Stimulated activated naive CD8-positive, alpha-beta T cell treated with anti-CD3 and anti-CD28 coated beads, Interleukin-15, amount 100 ng/mL, for 72 hours (primary cell): ENCODE results near the gene IKBIP.
"Not testable (repeated sequence)": the region's sequence is repeated elsewhere in the genome, so short reads cannot be mapped to it uniquely, and the experiment has no call there.

ENCODE experiments used
- ATAC-seq: fragments of 150-1000 bp; cut with Tn5 transposase; 2 replicates; pipeline ENCODE4 v1.10.0; 2021; ENCODE audit warnings: mild to moderate bottlenecking, moderate library complexity
- DNase-seq, 2 donors: peaks; one replicate each; pipeline ENCODE4 v3.0.0; 2021 to 2022
- H3K27ac Mint-ChIP-seq, 2 donors: one replicate each; pipeline ENCODE4 v1.8.0; 2022; ENCODE audit warnings: mild to moderate bottlenecking in 2 of 2, mixed read lengths in 2 of 2, moderate library complexity in 2 of 2
- H3K27me3 Mint-ChIP-seq: one replicate; pipeline ENCODE4 v1.8.0; 2022; ENCODE audit warnings: mixed read lengths
- H3K4me1 Mint-ChIP-seq: one replicate; pipeline ENCODE4 v1.8.0; 2022; ENCODE audit warnings: mild to moderate bottlenecking, mixed read lengths
- H3K4me3 Mint-ChIP-seq, 2 donors: one replicate each; pipeline ENCODE4 v1.8.0; 2022; ENCODE audit warnings: mild to moderate bottlenecking in 2 of 2, mixed read lengths in 2 of 2, moderate library complexity in 1 of 2
- H3K9me3 Mint-ChIP-seq, 2 donors: one replicate each; pipeline ENCODE4 v1.8.0; 2022; ENCODE audit warnings: mixed read lengths in 2 of 2

The IKBIP gene

DNA sequence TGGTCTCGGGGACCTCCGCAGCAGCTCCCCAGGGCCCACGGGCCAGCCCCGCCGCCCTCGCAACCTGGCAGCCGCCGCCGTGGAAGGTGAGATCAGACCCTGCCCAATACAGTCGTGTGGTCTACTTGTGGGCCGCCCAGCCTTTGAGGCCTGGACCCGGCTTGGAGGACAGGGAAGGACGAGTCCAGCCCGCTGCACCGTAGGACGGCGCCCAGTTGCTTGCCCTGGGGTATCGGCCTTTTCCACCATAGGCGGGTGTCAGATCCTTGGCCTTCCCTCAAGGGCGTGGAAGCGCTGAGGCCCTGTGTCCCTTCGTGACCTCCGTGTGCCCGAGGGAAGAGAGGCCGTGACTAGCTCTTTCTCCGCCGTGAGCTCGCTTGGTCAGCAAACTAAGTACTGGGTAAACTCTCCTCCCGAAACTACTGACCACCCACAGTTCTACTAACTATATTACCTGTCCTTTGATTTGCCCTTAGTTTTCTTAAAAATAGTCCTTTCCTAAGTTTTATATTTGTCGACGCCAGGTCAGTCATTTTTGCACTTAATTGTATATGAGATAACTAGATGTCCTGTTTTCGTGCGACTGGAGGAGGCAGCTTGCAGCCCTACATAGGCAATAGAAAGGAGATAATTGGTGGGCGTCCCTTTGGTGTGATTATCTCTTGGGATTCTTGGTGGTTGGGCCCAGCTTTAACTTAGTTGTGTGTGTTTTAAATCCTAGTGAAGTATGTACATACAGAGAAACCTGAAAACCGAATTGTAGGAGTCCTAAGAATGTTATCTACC is 50.3 kb downstream of the IKBIP start:
- Mint-ChIP-seq H3K27ac (peak overlapping the region; percentile 98 to 100), H3K4me1 (peaks cover 22% of the 10 kb centered on the region), H3K9me3 (no peaks in the 10 kb centered on the region), H3K27me3 (no peaks in the 10 kb centered on the region), H3K4me3 (peak overlapping the region; percentile 94 to 95)
- ATAC-seq (peak; percentile 24), DNase-seq (no peak)

DNA sequence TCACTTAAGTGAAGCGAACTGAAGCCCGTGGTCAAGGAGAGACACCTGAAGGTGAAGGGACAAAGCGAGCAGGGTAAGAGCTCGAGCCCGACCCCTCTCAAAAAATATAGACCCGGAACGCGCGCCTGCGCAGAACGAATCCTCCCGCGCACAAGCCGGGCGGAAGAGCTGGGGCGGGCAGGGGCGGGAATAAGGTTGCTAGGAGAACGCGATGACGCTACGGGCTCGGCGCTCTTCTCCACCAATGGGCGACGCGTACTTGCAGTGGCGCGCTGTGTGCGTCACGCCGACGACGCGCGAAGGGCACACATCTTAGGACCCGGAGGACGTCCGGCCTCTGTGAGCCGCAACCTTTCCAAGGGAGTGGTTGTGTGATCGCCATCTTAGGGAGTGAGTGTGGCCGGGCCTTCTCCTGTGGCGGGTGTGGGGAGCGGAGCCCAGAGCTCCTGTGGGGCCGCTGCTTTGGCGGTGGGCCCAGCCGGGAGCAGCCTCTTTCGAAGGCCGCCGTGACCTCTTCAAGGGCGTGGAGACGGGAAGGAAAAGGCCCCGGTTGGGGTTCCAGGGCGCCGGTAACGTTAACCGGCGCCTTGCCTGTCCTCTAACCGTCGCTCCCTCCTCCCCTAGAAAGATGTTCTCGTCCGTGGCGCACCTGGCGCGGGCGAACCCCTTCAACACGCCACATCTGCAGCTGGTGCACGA is 51.1 kb downstream of the IKBIP start, which contains the start of gene SLC25A3:
Gene SLC25A3 (plus strand): TSS at position 336 of the 699 bp plus-strand sequence. CDS start 293 bp downstream, at position 629.
- peaks cover 22% of the 10 kb centered on the region for H3K4me1 Mint-ChIP-seq
- H3K27me3 Mint-ChIP-seq, result no peaks in the 10 kb centered on the region
- H3K9me3 Mint-ChIP-seq, result no peaks in the 10 kb centered on the region

DNA sequence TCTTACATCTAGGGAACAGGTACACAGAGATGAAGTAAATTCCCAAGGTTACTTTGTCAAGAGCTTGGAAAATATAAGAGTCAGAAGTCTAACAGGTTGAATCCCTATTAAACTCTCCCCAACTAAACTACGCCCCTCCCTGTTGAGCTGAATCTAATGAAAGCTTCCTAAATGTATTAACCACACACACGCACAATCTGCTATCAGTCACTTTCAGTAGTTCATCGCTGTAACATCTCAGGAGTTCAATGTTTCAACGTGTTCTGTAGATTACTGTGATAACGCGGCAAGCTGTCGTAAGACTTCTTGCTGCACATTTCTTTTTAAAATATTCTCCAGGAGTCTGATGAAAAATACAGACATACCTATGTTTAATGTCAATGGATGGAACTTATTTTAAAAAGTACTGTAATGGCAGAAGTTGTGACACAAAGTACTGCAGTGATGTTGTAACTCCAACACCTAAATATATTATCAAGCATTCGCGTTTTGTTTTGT is 51.7 kb downstream of the IKBIP start:
- peak overlapping the region; percentile 98 to 100 for H3K27ac Mint-ChIP-seq
- H3K4me1 Mint-ChIP-seq, result peaks cover 22% of the 10 kb centered on the region
- DNase-seq, result no peak
- peak; percentile 6 for ATAC-seq
- H3K9me3 Mint-ChIP-seq, result no peaks in the 10 kb centered on the region
- H3K27me3 Mint-ChIP-seq, result no peaks in the 10 kb centered on the region
- peak overlapping the region; percentile 94 to 95 for H3K4me3 Mint-ChIP-seq

More for the DNA sequence above, 51.1 kb downstream of the IKBIP start, which contains the start of gene SLC25A3:
- H3K27ac Mint-ChIP-seq, result peak within 1 kb of the TSS; percentile 98 to 100
- ATAC-seq (peak; percentile 98), DNase-seq (peak; percentile 89 to 95)
- H3K4me3 Mint-ChIP-seq, result peak within 1 kb of the TSS; percentile 94 to 95

DNA sequence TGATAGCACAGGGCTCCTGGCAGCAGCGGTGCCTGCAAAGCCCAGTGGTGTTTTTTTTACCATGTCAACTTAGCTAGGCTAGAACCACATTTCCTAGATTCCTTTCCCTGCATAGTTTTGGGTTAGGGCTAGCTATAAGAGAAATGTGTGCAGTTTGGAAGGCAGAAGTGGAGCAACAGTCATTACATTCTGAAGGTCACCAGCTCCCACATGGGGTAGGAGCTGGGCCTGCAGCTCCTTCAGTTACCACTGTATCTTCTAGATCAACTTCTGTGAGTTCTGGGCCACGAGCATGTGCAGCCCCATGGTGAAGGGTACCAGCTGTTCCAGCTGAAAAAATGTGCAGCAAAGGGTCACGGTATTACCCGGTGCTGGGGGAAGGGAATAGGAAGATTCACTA is 53.4 kb downstream of the IKBIP start:
- ATAC-seq (no peak), DNase-seq (no peak)
- Mint-ChIP-seq H3K27ac (no peak overlapping the region), H3K9me3 (no peaks in the 10 kb centered on the region), H3K4me1 (peaks cover 15% of the 10 kb centered on the region), H3K4me3 (no peak overlapping the region), H3K27me3 (no peaks in the 10 kb centered on the region)

DNA sequence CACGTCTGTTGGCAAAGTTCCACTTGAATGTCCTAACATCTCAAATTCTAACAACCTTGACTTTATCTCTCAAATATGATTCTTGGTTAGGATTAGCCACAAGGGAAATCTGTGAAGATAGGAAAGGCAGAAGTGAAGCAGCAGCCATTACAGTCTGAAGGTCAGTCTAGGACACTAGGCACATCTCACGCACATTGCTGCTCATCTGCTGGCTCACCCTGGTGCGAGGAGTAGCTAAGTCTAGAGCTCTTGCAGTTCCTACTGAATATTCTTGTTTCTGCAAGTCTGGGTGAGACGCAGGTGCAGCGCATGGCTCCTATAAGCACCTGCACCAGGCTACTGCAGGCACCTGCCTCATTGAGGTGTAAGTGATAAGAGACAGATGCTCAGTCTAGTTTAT is 57.5 kb downstream of the IKBIP start:
- no peak for DNase-seq
- H3K27ac Mint-ChIP-seq, result no peak overlapping the region
- no peaks in the 10 kb centered on the region for H3K27me3 Mint-ChIP-seq
- H3K4me3 Mint-ChIP-seq, result no peak overlapping the region
- no peaks in the 10 kb centered on the region for H3K9me3 Mint-ChIP-seq
- H3K4me1 Mint-ChIP-seq, result no peaks in the 10 kb centered on the region
- no peak for ATAC-seq

DNA sequence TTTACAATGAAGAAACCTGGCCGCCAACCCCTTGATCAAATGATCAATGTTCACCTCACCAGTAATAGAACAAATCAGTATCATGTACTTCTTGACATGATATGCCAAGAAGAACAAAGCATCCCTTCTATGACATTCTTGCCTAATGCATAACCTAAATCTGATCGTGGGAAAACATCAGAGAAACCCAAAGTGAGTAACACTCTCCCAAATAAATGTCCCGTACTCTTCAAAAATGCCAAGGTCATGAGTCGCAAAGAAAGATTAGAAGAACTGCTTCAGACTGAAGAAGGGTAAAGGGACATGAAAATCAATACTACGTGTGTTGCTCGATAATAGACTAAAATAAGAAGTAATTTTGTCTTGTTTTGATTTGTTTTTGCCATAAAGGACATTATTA is 62.5 kb downstream of the IKBIP start:
- H3K4me1 Mint-ChIP-seq, result no peaks in the 10 kb centered on the region
- no peaks in the 10 kb centered on the region for H3K27me3 Mint-ChIP-seq
- ATAC-seq (no peak), DNase-seq (no peak)
- H3K27ac Mint-ChIP-seq, result no peak overlapping the region
- H3K9me3 Mint-ChIP-seq, result no peaks in the 10 kb centered on the region
- H3K4me3 Mint-ChIP-seq, result no peak overlapping the region

DNA sequence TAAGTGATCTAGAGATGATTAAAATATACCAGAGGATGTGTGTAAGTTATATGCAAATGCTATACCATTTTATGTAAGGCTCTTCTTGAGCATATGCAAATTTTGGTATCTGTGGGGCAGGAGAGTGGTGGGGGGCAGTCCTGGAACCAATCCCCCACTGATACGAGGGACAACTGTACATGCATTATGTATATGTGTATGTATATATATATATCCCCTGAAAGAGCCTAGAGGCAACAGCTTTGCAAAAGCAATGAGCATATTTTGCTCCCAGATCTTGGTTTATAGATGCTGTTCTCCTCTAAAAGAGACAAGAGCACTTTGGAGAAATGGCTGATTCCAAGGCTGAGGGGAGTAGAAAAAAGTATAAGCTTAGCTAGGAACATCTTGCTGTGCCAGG is 63.5 kb downstream of the IKBIP start:
- Mint-ChIP-seq H3K27ac (no peak overlapping the region), H3K4me1 (no peaks in the 10 kb centered on the region), H3K9me3 (no peaks in the 10 kb centered on the region), H3K27me3 (no peaks in the 10 kb centered on the region), H3K4me3 (no peak overlapping the region)
- DNase-seq (no peak), ATAC-seq (no peak)

DNA sequence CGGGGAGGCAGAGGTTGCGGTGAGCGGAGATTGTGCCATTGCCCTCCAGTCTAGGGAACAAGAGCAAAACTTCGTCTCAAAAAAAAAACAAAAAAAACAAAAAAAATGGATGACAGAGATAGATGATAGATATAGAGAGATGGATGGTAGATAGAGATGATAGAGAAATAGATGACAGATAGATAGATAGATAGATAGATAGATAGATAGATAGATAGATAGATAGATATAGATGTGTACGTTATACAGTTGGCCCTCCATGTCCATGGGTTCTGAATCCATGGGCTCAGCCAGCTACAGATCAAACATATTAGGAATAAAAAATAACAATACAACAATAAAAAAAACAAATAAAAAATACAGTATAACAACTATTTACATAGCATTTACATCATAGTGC is 63.9 kb downstream of the IKBIP start:
- no peak for DNase-seq
- Mint-ChIP-seq H3K9me3 (no peaks in the 10 kb centered on the region), H3K27ac (no peak overlapping the region), H3K27me3 (no peaks in the 10 kb centered on the region), H3K4me1 (no peaks in the 10 kb centered on the region), H3K4me3 (no peak overlapping the region)
- ATAC-seq, result no peak

DNA sequence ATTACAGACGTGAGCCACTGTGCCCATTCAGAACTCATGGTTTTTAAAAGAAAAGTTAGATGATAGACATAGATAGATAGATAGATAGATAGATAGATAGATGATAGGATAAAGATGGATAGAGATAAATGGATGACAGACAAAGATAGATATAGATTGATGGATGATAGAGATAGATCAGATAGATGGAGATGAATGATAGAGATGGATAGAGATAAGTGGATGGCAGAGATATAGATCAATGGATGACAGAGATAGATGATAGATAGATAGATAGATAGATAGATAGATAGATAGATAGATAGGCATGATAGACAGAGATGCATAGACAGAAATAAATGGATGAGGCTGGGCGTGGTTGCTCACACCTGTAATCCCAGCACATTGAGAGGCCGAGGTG is 64.8 kb downstream of the IKBIP start:
- Mint-ChIP-seq H3K4me1 (no peaks in the 10 kb centered on the region), H3K9me3 (no peaks in the 10 kb centered on the region), H3K4me3 (no peak overlapping the region), H3K27me3 (no peaks in the 10 kb centered on the region), H3K27ac (no peak overlapping the region)
- no peak for ATAC-seq
- no peak for DNase-seq

DNA sequence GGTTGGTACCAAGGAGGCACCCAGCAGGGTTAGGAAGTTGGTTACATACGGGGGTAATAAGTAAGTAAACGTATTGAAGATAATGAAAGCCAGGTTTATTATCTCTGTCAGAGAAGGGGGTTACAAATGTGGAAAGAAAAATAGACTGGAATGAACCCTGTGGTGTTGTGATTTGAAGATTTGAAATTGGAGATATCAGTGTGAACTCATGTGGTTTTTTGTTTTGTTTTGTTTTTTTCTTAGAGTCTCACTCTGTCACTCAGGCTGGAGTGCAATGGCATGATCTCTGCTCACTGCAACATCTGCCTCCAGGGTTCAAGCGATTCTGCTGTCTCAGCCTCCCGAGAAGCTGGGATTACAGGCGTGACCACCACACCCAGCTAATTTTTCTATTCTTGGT is 65.2 kb downstream of the IKBIP start:
- no peak for ATAC-seq
- Mint-ChIP-seq H3K27me3 (no peaks in the 10 kb centered on the region), H3K9me3 (no peaks in the 10 kb centered on the region), H3K4me1 (no peaks in the 10 kb centered on the region), H3K4me3 (no peak overlapping the region), H3K27ac (no peak overlapping the region)
- no peak for DNase-seq

DNA sequence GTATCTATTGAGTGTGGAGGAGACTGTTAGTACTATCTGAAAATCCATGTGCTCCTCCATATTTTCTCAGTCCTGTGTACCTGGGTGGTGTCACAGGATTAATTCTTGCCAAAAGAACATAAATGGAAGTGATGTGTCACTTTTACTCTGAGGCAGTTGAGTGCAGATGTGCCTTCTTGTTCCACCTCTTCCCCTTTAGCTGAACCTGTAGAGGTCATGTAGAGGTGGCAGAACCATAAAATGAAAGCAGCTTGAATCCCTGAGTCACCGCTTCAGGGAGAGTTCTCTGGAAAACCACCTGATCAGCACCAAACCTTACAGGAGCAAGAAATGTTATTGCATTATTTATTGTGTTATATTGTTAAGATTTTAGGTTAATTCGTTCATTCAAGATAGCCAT is 65.8 kb downstream of the IKBIP start:
- Mint-ChIP-seq H3K4me3 (no peak overlapping the region), H3K4me1 (no peaks in the 10 kb centered on the region), H3K27ac (no peak overlapping the region), H3K27me3 (no peaks in the 10 kb centered on the region), H3K9me3 (no peaks in the 10 kb centered on the region)
- ATAC-seq (no peak), DNase-seq (no peak)

DNA sequence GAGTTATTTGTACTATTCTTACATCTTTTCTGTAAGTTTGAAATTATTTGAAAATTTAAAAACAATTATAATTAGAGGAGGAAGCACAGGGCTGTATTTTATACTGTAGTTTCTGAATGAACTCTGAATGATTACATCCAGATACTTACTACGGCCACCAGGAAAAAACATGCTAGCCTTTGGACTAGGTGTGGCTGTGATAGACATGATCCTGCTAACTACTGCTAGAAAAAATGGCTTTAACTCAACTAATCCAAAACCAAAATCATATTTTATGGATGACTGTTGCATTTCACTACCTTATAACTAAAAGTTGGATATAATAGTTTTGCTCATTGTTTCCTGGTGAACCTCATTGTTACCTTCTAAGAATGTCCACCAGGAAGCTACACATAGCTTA is 66.2 kb downstream of the IKBIP start:
- H3K4me1 Mint-ChIP-seq, result no peaks in the 10 kb centered on the region
- no peaks in the 10 kb centered on the region for H3K27me3 Mint-ChIP-seq
- no peaks in the 10 kb centered on the region for H3K9me3 Mint-ChIP-seq
- no peak for ATAC-seq
- no peak overlapping the region for H3K27ac Mint-ChIP-seq
- no peak for DNase-seq
- H3K4me3 Mint-ChIP-seq, result no peak overlapping the region

DNA sequence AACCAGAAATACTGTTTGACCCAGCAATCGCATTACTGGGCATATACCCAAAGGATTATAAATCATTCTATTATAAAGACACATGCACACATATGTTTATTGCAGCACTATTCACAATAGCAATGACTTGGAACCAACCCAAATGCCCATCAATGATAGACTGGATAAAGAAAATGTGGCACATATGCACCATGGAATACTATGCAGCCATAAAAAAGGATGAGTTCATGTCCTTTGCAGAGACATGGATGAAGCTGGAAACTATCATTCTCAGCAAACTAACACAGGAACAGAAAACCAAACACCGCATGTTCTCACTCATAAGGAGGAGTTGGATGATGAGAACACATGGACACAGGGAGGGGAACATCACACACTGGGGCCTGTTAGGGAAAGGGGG is 67.8 kb downstream of the IKBIP start:
- not testable (repeated sequence) for H3K9me3 Mint-ChIP-seq, H3K4me1 Mint-ChIP-seq, H3K27ac Mint-ChIP-seq, DNase-seq, H3K4me3 Mint-ChIP-seq, ATAC-seq, H3K27me3 Mint-ChIP-seq

DNA sequence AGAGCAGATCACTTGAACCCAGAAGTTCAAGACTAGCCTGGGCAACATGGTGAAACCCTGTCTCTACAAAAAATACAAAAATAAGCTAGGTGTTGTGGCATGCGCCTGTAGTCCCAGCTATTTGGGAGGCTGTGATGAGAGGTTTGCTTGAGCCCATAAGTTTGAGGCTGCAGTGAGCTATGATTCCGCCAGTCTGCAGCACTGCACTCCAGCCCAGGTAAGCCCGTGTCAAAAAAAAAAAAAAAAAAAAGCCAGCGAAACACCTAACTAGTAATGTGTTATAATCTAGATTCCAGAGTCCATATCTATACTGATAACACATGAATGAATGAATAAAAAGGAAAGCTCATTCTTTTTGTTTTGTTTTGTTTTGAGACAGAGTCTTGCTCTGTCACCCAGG is 69.6 kb downstream of the IKBIP start:
- DNase-seq (no peak), ATAC-seq (no peak)
- no peaks in the 10 kb centered on the region for H3K9me3 Mint-ChIP-seq
- H3K4me3 Mint-ChIP-seq, result no peak overlapping the region
- no peak overlapping the region for H3K27ac Mint-ChIP-seq
- no peaks in the 10 kb centered on the region for H3K27me3 Mint-ChIP-seq
- no peaks in the 10 kb centered on the region for H3K4me1 Mint-ChIP-seq
